GM23248 (cell line): ENCODE data around the gene BPHL.

Experiments
- EZH2 ChIP-seq: fragments of 200-600 bp; sonication (generic); IDR thresholded peaks from 2 replicates; pipeline ENCODE4 v1.6.1; 2018; ENCODE audit warnings: antibody characterized with exemption, mild to moderate bottlenecking; ENCODE audit not compliant: insufficient read depth, poor library complexity, severe bottlenecking
- EZH2phosphoT487 ChIP-seq: fragments of 200-600 bp; sonication (generic); IDR thresholded peaks from 2 replicates; pipeline ENCODE4 v1.6.1; 2018; ENCODE audit warnings: antibody characterized with exemption, moderate library complexity, mild to moderate bottlenecking, low read depth; ENCODE audit not compliant: insufficient read depth

DNA sequence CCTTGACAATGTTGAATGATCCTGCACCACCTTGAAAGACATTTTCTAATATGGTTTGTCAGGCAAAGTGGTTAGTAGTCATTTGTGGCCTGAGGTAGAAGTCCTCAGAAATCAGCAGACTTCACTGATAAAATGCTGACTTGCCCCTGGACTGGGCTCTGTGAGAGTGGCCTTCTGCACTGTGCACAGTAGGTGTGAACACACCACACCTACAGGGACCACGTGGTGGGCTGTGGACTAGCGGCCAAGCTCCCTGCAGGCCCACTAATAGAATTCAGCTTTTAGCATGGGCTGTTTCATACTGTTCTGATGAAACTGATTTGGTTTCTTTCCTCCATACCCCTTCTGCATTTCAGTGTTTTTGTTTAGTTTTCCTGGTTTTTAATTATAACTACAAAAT is 7.3 kb downstream of the BPHL start:
- no peak for TF ChIP-seq EZH2
- no peak for TF ChIP-seq EZH2phosphoT487
